CD14-positive monocyte (primary cell): ENCODE data around the gene KCNAB1. TPM values are rescaled to one million over a fixed set of nuclear protein-coding genes. Genes with fewer than 3 reads are reported as not detected.

Experiments
- DNase-seq, 3 donors: peaks; one replicate each; pipeline ENCODE4 v3.0.0-alpha.2; 2011 to 2022
- H2AFZ ChIP-seq: 2 replicates; pipeline ENCODE4 v1.6.0; 2012; ENCODE audit warnings: mild to moderate bottlenecking, low read depth, low read length, inconsistent platforms; ENCODE audit not compliant: insufficient read depth, poor library complexity, severe bottlenecking
- H3K27ac ChIP-seq, 2 donors: 1 replicate in 1 of 2; 2 replicates in 1 of 2; pipeline ENCODE4 v1.5.1; 2012 to 2013; ENCODE audit warnings: low read length in 2 of 2, control low read depth in 1 of 2, inconsistent platforms in 1 of 2, low read depth in 1 of 2, mild to moderate bottlenecking in 1 of 2
- H3K27me3 ChIP-seq, 2 donors: one replicate each; pipeline versions ENCODE4 v1.6.0 to v1.6.1; 2011 to 2013; ENCODE audit warnings: low read length in 2 of 2; ENCODE audit not compliant: control insufficient read depth in 2 of 2, insufficient read depth in 2 of 2
- H3K36me3 ChIP-seq, 2 donors: replicated peaks in 1 of 2; 1 replicate in 1 of 2; 2 replicates in 1 of 2; pipeline versions ENCODE4 v1.5.1 to v1.6.1; 2012 to 2013; ENCODE audit warnings: low read length in 2 of 2, control low read depth in 1 of 2, inconsistent platforms in 1 of 2, mild to moderate bottlenecking in 1 of 2; ENCODE audit not compliant: insufficient read depth in 2 of 2, control insufficient read depth in 1 of 2
- H3K4me1 ChIP-seq, 2 donors: 1 replicate in 1 of 2; 2 replicates in 1 of 2; pipeline versions ENCODE4 v1.5.1 to v1.6.1; 2012 to 2013; ENCODE audit warnings: low read length in 2 of 2, control low read depth in 1 of 2, inconsistent platforms in 1 of 2, mild to moderate bottlenecking in 1 of 2, moderate library complexity in 1 of 2; ENCODE audit not compliant: insufficient read depth in 2 of 2, control insufficient read depth in 1 of 2
- H3K4me2 ChIP-seq: replicated peaks from 2 replicates; pipeline ENCODE3; 2012; ENCODE audit warnings: low read length, moderate library complexity, mild to moderate bottlenecking; ENCODE audit not compliant: poor library complexity, severe bottlenecking; ENCODE audit errors: extremely low read depth
- H3K4me3 ChIP-seq, 3 experiments: fragments of 200-600 bp in 1 of 3; sonication (generic) in 1 of 3; replicated peaks in 1 of 3; 1 replicate in 2 of 3; 2 replicates in 1 of 3; pipeline ENCODE4 v1.5.1; 2011 to 2013; ENCODE audit warnings: low read length in 3 of 3, mild to moderate bottlenecking in 3 of 3, control low read depth in 2 of 3, low read depth in 2 of 3, inconsistent platforms in 1 of 3, moderate library complexity in 1 of 3
- H3K79me2 ChIP-seq: 2 replicates; pipeline ENCODE4 v1.6.0; 2012; ENCODE audit warnings: mild to moderate bottlenecking, control low read depth, inconsistent platforms, low read length, moderate library complexity; ENCODE audit not compliant: insufficient read depth
- H3K9ac ChIP-seq: 2 replicates; pipeline ENCODE4 v1.6.0; 2017; ENCODE audit warnings: low read length, mild to moderate bottlenecking; ENCODE audit not compliant: insufficient read depth, poor library complexity, severe bottlenecking
- H3K9me3 ChIP-seq, 2 donors: replicated peaks in 1 of 2; 1 replicate in 1 of 2; 2 replicates in 1 of 2; pipeline versions ENCODE4 v1.5.1 to v1.6.1; 2012 to 2013; ENCODE audit warnings: low read length in 2 of 2, control low read depth in 1 of 2; ENCODE audit not compliant: control insufficient read depth in 1 of 2, insufficient read depth in 1 of 2
- H4K20me1 ChIP-seq: 2 replicates; pipeline ENCODE4 v1.6.0; 2012; ENCODE audit warnings: mild to moderate bottlenecking, low read length, control low read depth, moderate library complexity; ENCODE audit not compliant: insufficient read depth
- H3K27ac Mint-ChIP-seq, 7 donors: one replicate each; pipeline ENCODE4 v1.8.0; 2020; ENCODE audit warnings: mild to moderate bottlenecking in 7 of 7, mixed read lengths in 7 of 7, moderate library complexity in 6 of 7, inconsistent platforms in 2 of 7
- H3K27me3 Mint-ChIP-seq, 3 donors: one replicate each; pipeline ENCODE4 v1.8.0; 2021 to 2022; ENCODE audit warnings: low read depth in 3 of 3, mild to moderate bottlenecking in 3 of 3, mixed read lengths in 3 of 3, moderate library complexity in 3 of 3, inconsistent platforms in 1 of 3
- H3K36me3 Mint-ChIP-seq, 2 donors: one replicate each; pipeline ENCODE4 v1.8.0; 2020; ENCODE audit warnings: mixed read lengths in 2 of 2, inconsistent platforms in 1 of 2, mild to moderate bottlenecking in 1 of 2
- H3K4me1 Mint-ChIP-seq: one replicate; pipeline ENCODE4 v1.8.0; 2020; ENCODE audit warnings: mild to moderate bottlenecking, mixed read lengths
- H3K4me3 Mint-ChIP-seq, 2 donors: one replicate each; pipeline ENCODE4 v1.8.0; 2020; ENCODE audit warnings: mild to moderate bottlenecking in 2 of 2, mixed read lengths in 2 of 2, moderate library complexity in 1 of 2
- H3K9me3 Mint-ChIP-seq, 7 donors: one replicate each; pipeline ENCODE4 v1.8.0; 2020 to 2022; ENCODE audit warnings: mixed read lengths in 7 of 7, mild to moderate bottlenecking in 6 of 7, moderate library complexity in 6 of 7, inconsistent platforms in 2 of 7
- CTCF ChIP-seq: fragments of 200-600 bp; IDR thresholded peaks from one replicate; pipeline ENCODE4 v1.8.0; 2022; ENCODE audit warnings: antibody characterized with exemption, mild to moderate bottlenecking
- WGBS: methylation state at CpG from one replicate; pipeline ENCODE4 v1.1.5; 2013; ENCODE audit warnings: missing lambda C conversion rate; ENCODE audit not compliant: insufficient coverage; 5-methylcytosine and 5-hydroxymethylcytosine counted together
- intact Hi-C, 2 donors: fragments of 100-400 bp; cut with micrococcal nuclease; formaldehyde crosslinking; loops; one replicate each; pipeline versions ENCODE4 v1.15.0 to v1.15.1; 2023
- polyA plus RNA-seq, 3 donors: library from polyadenylated mRNA; depleted of rRNA in 1 of 3; unstranded in 2 of 3; stranded (reverse) in 1 of 3; fragments of 300-500 nt in 2 of 3; fragments of >200 nt in 1 of 3; fragmentation: Illumina TruSeq in 2 of 3; gene quantifications; 1 replicate in 2 of 3; 2 replicates in 1 of 3; pipeline ENCODE4 v1.2.3, GENCODE V29; 2012 to 2021

Gene KCNAB1
- polyA plus RNA-seq, 3 donors: 0.08 to 0.14 TPM; not detected in 1

DNA sequence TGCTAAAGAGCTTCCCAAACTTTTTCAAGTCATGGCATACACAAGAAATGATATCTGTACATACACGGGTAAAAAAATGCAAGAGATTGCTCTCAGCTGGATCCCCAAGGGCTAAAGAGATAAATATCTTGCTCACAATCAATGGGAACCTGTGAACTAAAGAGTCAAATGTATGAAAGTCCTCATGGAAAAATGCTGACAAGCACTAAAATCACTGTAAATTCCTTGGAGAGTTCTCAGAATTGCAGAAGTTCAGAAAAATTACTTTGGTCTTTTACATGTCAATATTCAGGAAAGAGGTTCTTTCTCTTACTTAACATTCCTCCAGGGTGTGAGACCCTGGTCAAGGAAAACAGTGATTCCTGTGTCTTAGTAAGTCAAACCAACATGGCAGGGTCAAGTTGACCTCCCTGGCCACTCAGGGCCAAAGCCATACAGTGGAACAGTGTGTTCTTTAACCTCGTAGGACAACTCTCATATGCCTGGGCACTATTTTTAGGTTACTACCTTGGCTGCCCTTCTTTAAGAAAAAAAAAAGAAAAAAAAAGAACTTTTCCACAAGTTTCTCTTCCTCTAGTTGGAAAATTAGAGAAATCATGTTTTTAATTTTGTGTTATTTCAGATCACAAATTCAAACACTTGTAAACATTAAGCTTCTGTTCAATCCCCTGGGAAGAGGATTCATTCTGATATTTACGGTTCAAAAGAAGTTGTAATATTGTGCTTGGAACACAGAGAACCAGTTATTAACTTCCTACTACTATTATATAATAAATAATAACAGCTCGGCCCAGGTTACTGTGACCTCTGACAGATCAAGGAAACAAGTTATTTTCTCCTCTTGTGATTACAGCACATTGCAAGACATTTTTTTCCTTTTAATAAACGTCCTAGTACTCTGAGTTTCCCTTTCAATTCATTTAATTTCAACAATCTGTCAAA, 422.0 kb downstream of the KCNAB1 start:
- H3K4me3 ChIP-seq: no peak overlapping the region
- DNase-seq: no peak
- H3K27me3 ChIP-seq: no peaks in the 10 kb centered on the region
- WGBS: 93% methylated on average over 2 of the region's 5 CpGs
- Mint-ChIP-seq H3K4me3 (no peak overlapping the region), H3K27me3 (peaks cover 0 to 3% (median 0%) of the 10 kb centered on the region in 3 donors), H3K9me3 (no peaks in the 10 kb centered on the region), H3K27ac (peak overlapping the region in 3 of 7 donors; percentile 62 to 72 (median 63)), H3K4me1 (peaks cover 2% of the 10 kb centered on the region), H3K36me3 (peaks cover 70 to 76% of the 10 kb centered on the region in 2 donors)
- no peak overlapping the region for H3K9ac ChIP-seq
- no peaks in the 10 kb centered on the region for H3K4me1 ChIP-seq
- H3K36me3 ChIP-seq: peaks cover 63 to 97% of the 10 kb centered on the region in 2 donors
- peaks cover 25% of the 10 kb centered on the region for H3K79me2 ChIP-seq
- H4K20me1 ChIP-seq: peaks cover 21% of the 10 kb centered on the region
- intact Hi-C loops: no loop called here
- TF ChIP-seq CTCF: no peak
- H3K27ac ChIP-seq: peak overlapping the region in 1 of 2 donors; percentile 48
- H2AFZ ChIP-seq: no peak overlapping the region
- no peaks in the 10 kb centered on the region for H3K9me3 ChIP-seq
- H3K4me2 ChIP-seq: no peak overlapping the region

GRCh38 chr3:156543043-156543555, 422.7 kb downstream of the KCNAB1 start:
- Mint-ChIP-seq H3K9me3 (no peaks in the 10 kb centered on the region), H3K4me3 (no peak overlapping the region), H3K27me3 (peaks cover 0 to 3% (median 0%) of the 10 kb centered on the region in 3 donors), H3K4me1 (peaks cover 2% of the 10 kb centered on the region), H3K36me3 (peaks cover 73 to 82% of the 10 kb centered on the region in 2 donors), H3K27ac (peak overlapping the region in 2 of 7 donors; percentile 62 to 63)
- Histone ChIP-seq H3K9ac (no peak overlapping the region), H3K4me2 (no peak overlapping the region), H2AFZ (no peak overlapping the region), H3K4me1 (no peaks in the 10 kb centered on the region), H3K36me3 (peaks cover 68 to 97% of the 10 kb centered on the region in 2 donors), H3K79me2 (peaks cover 32% of the 10 kb centered on the region), H3K27ac (peak overlapping the region in 1 of 2 donors; percentile 37), H3K27me3 (no peaks in the 10 kb centered on the region), H3K4me3 (no peak overlapping the region), H3K9me3 (no peaks in the 10 kb centered on the region), H4K20me1 (peaks cover 29% of the 10 kb centered on the region)
- DNase-seq: no peak
- no peak for TF ChIP-seq CTCF
- no CpG with 5 or more reads among the region's 2 CpGs for WGBS
- intact Hi-C loops: no loop called here
